Spinal cord (tissue), 10 donors: Measurements from ENCODE around the gene TECR. TPM values are rescaled to one million over a fixed set of nuclear protein-coding genes. Genes with fewer than 3 reads are reported as not detected.

Experiments
- DNase-seq, 6 donors: peaks; one replicate each; pipeline versions ENCODE4 v3.0.0 to v3.0.0-alpha.2; 2013 to 2015; ENCODE audit warnings: low spot score in 6 of 6, low read depth in 4 of 6
- H3K27ac ChIP-seq: one replicate; pipeline ENCODE4 v1.5.1; 2013; ENCODE audit warnings: low read depth, low read length, control low read depth
- H3K27me3 ChIP-seq: one replicate; pipeline ENCODE4 v1.6.1; 2013; ENCODE audit warnings: low read length; ENCODE audit not compliant: control insufficient read depth, insufficient read depth
- H3K36me3 ChIP-seq: one replicate; pipeline ENCODE4 v1.6.1; 2013; ENCODE audit warnings: low read length; ENCODE audit not compliant: control insufficient read depth, insufficient read depth
- H3K4me1 ChIP-seq: one replicate; pipeline ENCODE4 v1.6.1; 2013; ENCODE audit warnings: low read length; ENCODE audit not compliant: control insufficient read depth, insufficient read depth
- H3K4me3 ChIP-seq: one replicate; pipeline ENCODE4 v1.5.1; 2013; ENCODE audit warnings: low read depth, low read length, control low read depth
- H3K9me3 ChIP-seq: one replicate; pipeline ENCODE4 v1.6.1; 2013; ENCODE audit warnings: low read length; ENCODE audit not compliant: control insufficient read depth, insufficient read depth
- WGBS: methylation state at CpG from one replicate; pipeline ENCODE4 v1.1.5; 2013; ENCODE audit warnings: missing lambda C conversion rate; ENCODE audit not compliant: insufficient coverage; 5-methylcytosine and 5-hydroxymethylcytosine counted together
- polyA plus RNA-seq, 2 donors: library from polyadenylated mRNA; unstranded; fragments of 120-200 nt; gene quantifications; one replicate each; pipeline ENCODE4 v1.2.1, GENCODE V29; 2013; ENCODE audit not compliant: insufficient read length in 2 of 2
- total RNA-seq, 2 donors: library from RNA; depleted of rRNA in 1 of 2; stranded (reverse); fragments of 120-200 nt in 1 of 2; fragments of >200 nt in 1 of 2; gene quantifications; one replicate each; pipeline versions ENCODE4 v1.2.3 to v1.2.4, GENCODE V29; 2013 to 2014
- donor health status: healthy.

Gene TECR
- total and polyA plus RNA-seq, 4 donors: 38.1 to 210 (median 136) TPM

GRCh38 chr19:14558370-14559066, 29.1 kb downstream of the TECR start:
- H3K9me3 ChIP-seq: no peaks in the 10 kb centered on the region
- peaks cover 51% of the 10 kb centered on the region for H3K4me1 ChIP-seq
- H3K27ac ChIP-seq: no peak overlapping the region
- no peaks in the 10 kb centered on the region for H3K27me3 ChIP-seq
- H3K4me3 ChIP-seq: no peak overlapping the region
- no peak for DNase-seq
- peaks cover 50% of the 10 kb centered on the region for H3K36me3 ChIP-seq
- WGBS: 73% methylated on average over 19 of the region's 23 CpGs

- no peak for DNase-seq
- no peak overlapping the region for H3K27ac ChIP-seq
- H3K36me3 ChIP-seq: peaks cover 58% of the 10 kb centered on the region
- WGBS: 86% methylated on average over 18 of the region's 28 CpGs
- peaks cover 42% of the 10 kb centered on the region for H3K4me1 ChIP-seq
- no peaks in the 10 kb centered on the region for H3K9me3 ChIP-seq
- H3K4me3 ChIP-seq: no peak overlapping the region
- no peaks in the 10 kb centered on the region for H3K27me3 ChIP-seq
Observed at GRCh38 chr19:14559916-14560775, 30.8 kb downstream of the TECR start.

- no peak overlapping the region for H3K4me3 ChIP-seq
- H3K27ac ChIP-seq: no peak overlapping the region
- no peaks in the 10 kb centered on the region for H3K27me3 ChIP-seq
- DNase-seq: no peak
- H3K36me3 ChIP-seq: peaks cover 64% of the 10 kb centered on the region
- no peaks in the 10 kb centered on the region for H3K9me3 ChIP-seq
- H3K4me1 ChIP-seq: peaks cover 42% of the 10 kb centered on the region
- WGBS: 81% methylated on average over 6 of the region's 6 CpGs
Observed at GRCh38 chr19:14560776-14561108, 31.3 kb downstream of the TECR start.

GRCh38 chr19:14561249-14561648, 31.9 kb downstream of the TECR start:
- Histone ChIP-seq H3K27ac (no peak overlapping the region), H3K36me3 (peaks cover 69% of the 10 kb centered on the region), H3K9me3 (no peaks in the 10 kb centered on the region), H3K27me3 (no peaks in the 10 kb centered on the region), H3K4me1 (peaks cover 39% of the 10 kb centered on the region), H3K4me3 (no peak overlapping the region)
- no peak for DNase-seq
- WGBS: 83% methylated on average over 8 of the region's 8 CpGs

GRCh38 chr19:14561847-14562351, 32.5 kb downstream of the TECR start:
- H3K4me3 ChIP-seq: no peak overlapping the region
- no peak for DNase-seq
- peaks cover 32% of the 10 kb centered on the region for H3K4me1 ChIP-seq
- 62% methylated on average over 22 of the region's 22 CpGs for WGBS
- H3K9me3 ChIP-seq: no peaks in the 10 kb centered on the region
- H3K27me3 ChIP-seq: no peaks in the 10 kb centered on the region
- H3K36me3 ChIP-seq: peaks cover 74% of the 10 kb centered on the region
- H3K27ac ChIP-seq: peak overlapping the region; percentile 25

- Histone ChIP-seq H3K27ac (no peak overlapping the region), H3K36me3 (peaks cover 84% of the 10 kb centered on the region), H3K4me3 (no peak overlapping the region), H3K4me1 (peaks cover 32% of the 10 kb centered on the region), H3K9me3 (no peaks in the 10 kb centered on the region), H3K27me3 (no peaks in the 10 kb centered on the region)
- 81% methylated on average over 21 of the region's 23 CpGs for WGBS
- DNase-seq: no peak
Observed at GRCh38 chr19:14562660-14563589, 33.5 kb downstream of the TECR start.

GRCh38 chr19:14563590-14563926, 34.2 kb downstream of the TECR start:
- DNase-seq: no peak
- H3K27me3 ChIP-seq: no peaks in the 10 kb centered on the region
- H3K36me3 ChIP-seq: peaks cover 81% of the 10 kb centered on the region
- no peak overlapping the region for H3K4me3 ChIP-seq
- H3K9me3 ChIP-seq: no peaks in the 10 kb centered on the region
- H3K4me1 ChIP-seq: peaks cover 32% of the 10 kb centered on the region
- 89% methylated on average over 16 of the region's 16 CpGs for WGBS
- H3K27ac ChIP-seq: no peak overlapping the region

- H3K4me3 ChIP-seq: no peak overlapping the region
- 80% methylated on average over 2 of the region's 33 CpGs for WGBS
Observed at GRCh38 chr19:14563989-14564651, 34.7 kb downstream of the TECR start.

More at GRCh38 chr19:14563989-14564651, 34.7 kb downstream of the TECR start:
- no peaks in the 10 kb centered on the region for H3K9me3 ChIP-seq
- H3K27ac ChIP-seq: no peak overlapping the region
- H3K4me1 ChIP-seq: peaks cover 32% of the 10 kb centered on the region
- peaks cover 83% of the 10 kb centered on the region for H3K36me3 ChIP-seq
- DNase-seq: no peak
- H3K27me3 ChIP-seq: no peaks in the 10 kb centered on the region
